SK-N-SH (cell line): Measurements from ENCODE around the gene EFCAB6. TPM values are rescaled to one million over a fixed set of nuclear protein-coding genes. Genes with fewer than 3 reads are reported as not detected.

Source experiments
- CTCF ChIA-PET: fragments of 300-600, 350-600 bp; formaldehyde crosslinking; extraction: SDS; loops from one replicate; lab custom pipeline; 2021; lab: Yijun Ruan, JAX
- POLR2A ChIA-PET: fragments of 350-600 bp; sonication (Branson Sonifier 250); formaldehyde crosslinking; extraction: SDS; loops from one replicate; lab custom pipeline; 2020; ENCODE audit warnings: antibody characterized with exemption, inconsistent platforms; lab: Yijun Ruan, JAX
- DNase-seq: peaks from one replicate; pipeline ENCODE4 v3.0.0; 2012
- H2AFZ ChIP-seq: fragments of 200-600 bp; sonication (generic); 2 replicates; pipeline ENCODE4 v1.8.1; 2016; ENCODE audit warnings: antibody characterized with exemption, mild to moderate bottlenecking, low read depth
- H3F3A ChIP-seq: fragments of 200-600 bp; sonication (generic); replicated peaks from 2 replicates; pipeline ENCODE3; 2016; ENCODE audit warnings: antibody characterized with exemption, mild to moderate bottlenecking; ENCODE audit not compliant: insufficient read depth
- H3K27ac ChIP-seq, 2 experiments: fragments of 200-500 bp in 1 of 2; fragments of 200-600 bp in 1 of 2; sonication (Bioruptor generic) in 1 of 2; sonication (generic), shearing (Covaris generic) in 1 of 2; 2 replicates each; pipeline versions ENCODE4 v1.5.1 to v1.6.1; 2014 to 2016; ENCODE audit warnings: low read depth in 2 of 2, inconsistent platforms in 1 of 2, low read length in 1 of 2, mild to moderate bottlenecking in 1 of 2, mixed read lengths in 1 of 2
- H3K27me3 ChIP-seq: fragments of 200-600 bp; sonication (generic), shearing (Covaris generic); 2 replicates; pipeline ENCODE4 v1.6.1; 2016; ENCODE audit warnings: mixed run types; ENCODE audit not compliant: insufficient read depth
- H3K36me3 ChIP-seq, 2 experiments: fragments of 200-500 bp in 1 of 2; fragments of 200-600 bp in 1 of 2; sonication (Bioruptor generic) in 1 of 2; sonication (generic) in 1 of 2; replicated peaks in 1 of 2; 2 replicates each; pipeline versions ENCODE3 to v1.5.1; 2014 to 2016; ENCODE audit warnings: low read length in 1 of 2, mild to moderate bottlenecking in 1 of 2; ENCODE audit not compliant: insufficient read depth in 2 of 2, control insufficient read depth in 1 of 2
- H3K4me1 ChIP-seq, 2 experiments: fragments of 200-500 bp in 1 of 2; fragments of 200-600 bp in 1 of 2; sonication (Bioruptor generic) in 1 of 2; sonication (generic), shearing (Covaris generic) in 1 of 2; 2 replicates each; pipeline versions ENCODE4 v1.5.1 to v1.6.1; 2014 to 2016; ENCODE audit warnings: low read depth in 1 of 2, low read length in 1 of 2, mixed run types in 1 of 2; ENCODE audit not compliant: insufficient read depth in 2 of 2, control insufficient read depth in 1 of 2
- H3K4me2 ChIP-seq: fragments of 200-600 bp; sonication (generic), shearing (Covaris generic); 2 replicates; pipeline ENCODE4 v1.6.1; 2017; ENCODE audit warnings: mixed run types
- H3K4me3 ChIP-seq, 2 experiments: fragments of 200-500 bp in 1 of 2; fragments of 200-600 bp in 1 of 2; sonication (Bioruptor generic) in 1 of 2; sonication (generic), shearing (Covaris generic) in 1 of 2; 2 replicates each; pipeline versions ENCODE4 v1.5.1 to v1.8.1; 2014 to 2016; ENCODE audit warnings: low read depth in 2 of 2, inconsistent platforms in 1 of 2, low read length in 1 of 2, mild to moderate bottlenecking in 1 of 2, mixed read lengths in 1 of 2, moderate library complexity in 1 of 2
- H3K79me2 ChIP-seq: fragments of 200-600 bp; sonication (generic); 2 replicates; pipeline ENCODE4 v1.8.1; 2017; ENCODE audit warnings: mild to moderate bottlenecking; ENCODE audit not compliant: insufficient read depth
- H3K9ac ChIP-seq: fragments of 200-600 bp; sonication (generic); 2 replicates; pipeline ENCODE4 v1.6.1; 2017; ENCODE audit warnings: mixed run types
- H3K9me2 ChIP-seq: fragments of 200-600 bp; sonication (generic); 2 replicates; pipeline ENCODE4 v1.6.1; 2017; ENCODE audit warnings: mixed run types
- H3K9me3 ChIP-seq: fragments of 200-600 bp; sonication (generic); 2 replicates; pipeline ENCODE4 v1.6.1; 2017; ENCODE audit warnings: mixed run types, mild to moderate bottlenecking, moderate library complexity
- H4K20me1 ChIP-seq: fragments of 200-600 bp; sonication (generic); 2 replicates; pipeline ENCODE4 v1.6.1; 2017; ENCODE audit warnings: mild to moderate bottlenecking, mixed run types; ENCODE audit not compliant: insufficient read depth
- ELF1 ChIP-seq: IDR thresholded peaks from 2 replicates; pipeline ENCODE4 v1.4.0; 2012
- EP300 ChIP-seq, 2 experiments: IDR thresholded peaks; 2 replicates each; pipeline versions ENCODE4 v1.4.0 to v1.6.1; 2012; ENCODE audit warnings: borderline replicate concordance in 1 of 2, low read depth in 1 of 2, low read length in 1 of 2
- FOSL2 ChIP-seq: IDR thresholded peaks from 2 replicates; pipeline ENCODE4 v1.4.0; 2012; ENCODE audit warnings: low read depth, mild to moderate bottlenecking, moderate library complexity, borderline replicate concordance
- FOXJ3 ChIP-seq: sonication (generic); formaldehyde crosslinking; IDR thresholded peaks from 2 replicates; pipeline ENCODE4 v1.5.1; 2020; ENCODE audit warnings: mild to moderate bottlenecking, missing genetic modification reagents
- GABPA ChIP-seq: IDR thresholded peaks from 2 replicates; pipeline ENCODE4 v1.4.0; 2012; ENCODE audit warnings: low read depth, mild to moderate bottlenecking
- JUND ChIP-seq: IDR thresholded peaks from 2 replicates; pipeline ENCODE4 v1.4.0; 2012
- MXI1 ChIP-seq: IDR thresholded peaks from 2 replicates; pipeline ENCODE4 v1.6.1; 2012; ENCODE audit warnings: mild to moderate bottlenecking, low read depth, low read length, improper control_type of control experiment
- POLR2AphosphoS5 ChIP-seq: IDR thresholded peaks from 2 replicates; pipeline ENCODE4 v1.6.1; 2012; ENCODE audit warnings: low read depth, low read length
- RAD21 ChIP-seq: IDR thresholded peaks from 2 replicates; pipeline ENCODE4 v1.6.1; 2012; ENCODE audit warnings: mild to moderate bottlenecking, low read length
- RCOR1 ChIP-seq: fragments of 150-350 bp; IDR thresholded peaks from 2 replicates; pipeline ENCODE4 v1.6.1; 2017; ENCODE audit warnings: antibody characterized with exemption, low read length
- SIN3A ChIP-seq: IDR thresholded peaks from 2 replicates; pipeline ENCODE4 v1.6.1; 2012; ENCODE audit warnings: low read depth, mild to moderate bottlenecking, low read length, moderate library complexity, borderline replicate concordance
- SMC3 ChIP-seq: IDR thresholded peaks from 2 replicates; pipeline ENCODE4 v1.6.1; 2012; ENCODE audit warnings: low read depth, low read length, improper control_type of control experiment
- TAF1 ChIP-seq: IDR thresholded peaks from 2 replicates; pipeline ENCODE4 v1.6.1; 2012; ENCODE audit warnings: low read depth, mild to moderate bottlenecking, low read length, moderate library complexity, borderline replicate concordance
- TCF12 ChIP-seq: IDR thresholded peaks from 2 replicates; pipeline ENCODE4 v1.4.0; 2012
- WGBS: methylation state at CpG from one replicate; pipeline ENCODE4 v1.1.6; 2017; ENCODE audit warnings: low lambda C conversion rate; 5-methylcytosine and 5-hydroxymethylcytosine counted together
- polyA plus RNA-seq, 3 experiments: library from polyadenylated mRNA; depleted of rRNA; stranded (reverse); fragments of >200 nt; gene quantifications; 2 replicates each; pipeline ENCODE4 v1.2.3, GENCODE V29; 2012
- TF ChIP-seq, protein P1 (sequence below): fragments of 200-600 bp; sonication (generic); IDR thresholded peaks from 2 replicates; pipeline ENCODE4 v1.6.1; 2017; ENCODE audit warnings: antibody characterized with exemption, mild to moderate bottlenecking, moderate library complexity
- TF ChIP-seq, protein P2 (sequence below): IDR thresholded peaks from 2 replicates; pipeline ENCODE4 v1.6.1; 2012; ENCODE audit warnings: mild to moderate bottlenecking, low read depth, low read length, moderate library complexity
- TF ChIP-seq, protein P3 (sequence below): IDR thresholded peaks from 2 replicates; pipeline ENCODE4 v1.4.0; 2012; ENCODE audit warnings: low read depth, borderline replicate concordance
- TF ChIP-seq, protein P4 (sequence below): IDR thresholded peaks from 2 replicates; pipeline ENCODE4; 2012
- TF ChIP-seq, protein P5 (sequence below): fragments of 150-350 bp; IDR thresholded peaks from 2 replicates; pipeline ENCODE4 v1.6.1; 2016; ENCODE audit warnings: mild to moderate bottlenecking, low read depth, low read length
- TF ChIP-seq, protein P6 (sequence below): IDR thresholded peaks from 2 replicates; pipeline ENCODE4 v1.4.0; 2012; ENCODE audit warnings: low read depth, borderline replicate concordance

EFCAB6 gene
- polyA plus RNA-seq, 1 of the 3 experiments (the other 2 are of a cell fraction) = 0.46 TPM

DNA sequence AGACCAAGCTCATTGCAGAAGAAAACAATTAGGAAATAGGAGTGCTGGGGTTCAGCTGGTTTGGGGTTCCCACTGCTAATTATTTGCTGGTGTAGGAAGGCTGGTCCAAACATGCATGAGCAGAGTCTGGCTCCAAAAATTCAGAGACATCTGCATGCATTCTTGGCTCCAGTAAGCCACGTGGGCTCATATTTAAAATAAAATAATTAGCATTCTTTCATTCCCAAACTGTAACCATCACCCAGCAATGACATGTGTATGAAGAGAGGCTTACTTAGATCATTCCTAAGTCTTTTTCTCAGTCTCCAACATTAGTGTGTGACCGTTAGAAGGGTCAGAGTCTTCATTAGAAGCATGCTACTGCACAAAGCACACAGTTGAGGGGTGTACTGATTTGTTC, 58.4 kb downstream of the EFCAB6 start (continued):
- TF ChIP-seq, protein P1, sequence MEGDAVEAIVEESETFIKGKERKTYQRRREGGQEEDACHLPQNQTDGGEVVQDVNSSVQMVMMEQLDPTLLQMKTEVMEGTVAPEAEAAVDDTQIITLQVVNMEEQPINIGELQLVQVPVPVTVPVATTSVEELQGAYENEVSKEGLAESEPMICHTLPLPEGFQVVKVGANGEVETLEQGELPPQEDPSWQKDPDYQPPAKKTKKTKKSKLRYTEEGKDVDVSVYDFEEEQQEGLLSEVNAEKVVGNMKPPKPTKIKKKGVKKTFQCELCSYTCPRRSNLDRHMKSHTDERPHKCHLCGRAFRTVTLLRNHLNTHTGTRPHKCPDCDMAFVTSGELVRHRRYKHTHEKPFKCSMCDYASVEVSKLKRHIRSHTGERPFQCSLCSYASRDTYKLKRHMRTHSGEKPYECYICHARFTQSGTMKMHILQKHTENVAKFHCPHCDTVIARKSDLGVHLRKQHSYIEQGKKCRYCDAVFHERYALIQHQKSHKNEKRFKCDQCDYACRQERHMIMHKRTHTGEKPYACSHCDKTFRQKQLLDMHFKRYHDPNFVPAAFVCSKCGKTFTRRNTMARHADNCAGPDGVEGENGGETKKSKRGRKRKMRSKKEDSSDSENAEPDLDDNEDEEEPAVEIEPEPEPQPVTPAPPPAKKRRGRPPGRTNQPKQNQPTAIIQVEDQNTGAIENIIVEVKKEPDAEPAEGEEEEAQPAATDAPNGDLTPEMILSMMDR = no peak
- TF ChIP-seq MXI1 (no peak), FOSL2 (no peak), POLR2AphosphoS5 (no peak), TAF1 (no peak), JUND (no peak), RAD21 (no peak), SMC3 (no peak)
- TF ChIP-seq, protein P2, sequence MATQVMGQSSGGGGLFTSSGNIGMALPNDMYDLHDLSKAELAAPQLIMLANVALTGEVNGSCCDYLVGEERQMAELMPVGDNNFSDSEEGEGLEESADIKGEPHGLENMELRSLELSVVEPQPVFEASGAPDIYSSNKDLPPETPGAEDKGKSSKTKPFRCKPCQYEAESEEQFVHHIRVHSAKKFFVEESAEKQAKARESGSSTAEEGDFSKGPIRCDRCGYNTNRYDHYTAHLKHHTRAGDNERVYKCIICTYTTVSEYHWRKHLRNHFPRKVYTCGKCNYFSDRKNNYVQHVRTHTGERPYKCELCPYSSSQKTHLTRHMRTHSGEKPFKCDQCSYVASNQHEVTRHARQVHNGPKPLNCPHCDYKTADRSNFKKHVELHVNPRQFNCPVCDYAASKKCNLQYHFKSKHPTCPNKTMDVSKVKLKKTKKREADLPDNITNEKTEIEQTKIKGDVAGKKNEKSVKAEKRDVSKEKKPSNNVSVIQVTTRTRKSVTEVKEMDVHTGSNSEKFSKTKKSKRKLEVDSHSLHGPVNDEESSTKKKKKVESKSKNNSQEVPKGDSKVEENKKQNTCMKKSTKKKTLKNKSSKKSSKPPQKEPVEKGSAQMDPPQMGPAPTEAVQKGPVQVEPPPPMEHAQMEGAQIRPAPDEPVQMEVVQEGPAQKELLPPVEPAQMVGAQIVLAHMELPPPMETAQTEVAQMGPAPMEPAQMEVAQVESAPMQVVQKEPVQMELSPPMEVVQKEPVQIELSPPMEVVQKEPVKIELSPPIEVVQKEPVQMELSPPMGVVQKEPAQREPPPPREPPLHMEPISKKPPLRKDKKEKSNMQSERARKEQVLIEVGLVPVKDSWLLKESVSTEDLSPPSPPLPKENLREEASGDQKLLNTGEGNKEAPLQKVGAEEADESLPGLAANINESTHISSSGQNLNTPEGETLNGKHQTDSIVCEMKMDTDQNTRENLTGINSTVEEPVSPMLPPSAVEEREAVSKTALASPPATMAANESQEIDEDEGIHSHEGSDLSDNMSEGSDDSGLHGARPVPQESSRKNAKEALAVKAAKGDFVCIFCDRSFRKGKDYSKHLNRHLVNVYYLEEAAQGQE = no peak
- TF ChIP-seq, protein P3, sequence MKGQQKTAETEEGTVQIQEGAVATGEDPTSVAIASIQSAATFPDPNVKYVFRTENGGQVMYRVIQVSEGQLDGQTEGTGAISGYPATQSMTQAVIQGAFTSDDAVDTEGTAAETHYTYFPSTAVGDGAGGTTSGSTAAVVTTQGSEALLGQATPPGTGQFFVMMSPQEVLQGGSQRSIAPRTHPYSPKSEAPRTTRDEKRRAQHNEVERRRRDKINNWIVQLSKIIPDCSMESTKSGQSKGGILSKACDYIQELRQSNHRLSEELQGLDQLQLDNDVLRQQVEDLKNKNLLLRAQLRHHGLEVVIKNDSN = no peak

DNA sequence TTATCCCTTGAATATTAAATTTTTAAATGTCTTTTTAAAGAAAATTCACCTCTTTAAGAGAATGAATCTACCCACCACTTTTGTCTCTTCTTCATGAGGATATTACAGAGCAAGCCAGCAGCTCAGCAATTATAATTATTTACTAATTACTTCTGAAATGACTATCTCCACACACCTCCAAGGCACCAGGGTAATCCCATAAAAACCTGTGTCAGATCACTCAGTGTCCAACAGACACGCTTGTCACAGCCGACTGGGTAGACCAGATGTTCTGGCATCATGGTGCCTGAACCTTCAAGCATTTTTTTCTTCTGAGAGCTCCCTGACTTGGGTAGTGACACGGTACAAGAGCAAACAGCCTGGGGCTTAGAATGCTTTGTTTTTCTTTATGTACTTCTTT, 61.4 kb downstream of the EFCAB6 start:
- H3K9me2 ChIP-seq = no peaks in the 10 kb centered on the region
- H3K36me3 ChIP-seq = no peaks in the 10 kb centered on the region
- CTCF ChIA-PET = no interaction called here
- no peaks in the 10 kb centered on the region for H3K4me1 ChIP-seq
- no peaks in the 10 kb centered on the region for H3F3A ChIP-seq
- WGBS = 62% methylated on average over 3 of the region's 3 CpGs
- POLR2A ChIA-PET = no interaction called here
- H3K9me3 ChIP-seq = no peaks in the 10 kb centered on the region
- no peak overlapping the region for H3K4me3 ChIP-seq
- no peaks in the 10 kb centered on the region for H3K79me2 ChIP-seq
- no peak overlapping the region for H2AFZ ChIP-seq
- no peaks in the 10 kb centered on the region for H3K27me3 ChIP-seq
- H4K20me1 ChIP-seq = no peaks in the 10 kb centered on the region
- H3K4me2 ChIP-seq = no peak overlapping the region
- H3K9ac ChIP-seq = no peak overlapping the region
- no peak for DNase-seq
- no peak overlapping the region for H3K27ac ChIP-seq
- TF ChIP-seq TAF1 (no peak), RCOR1 (no peak), TCF12 (no peak), EP300 (IDR thresholded peaks at IDR 0.05; ENCODE audit: borderline replicate concordance in 1 of 2, low read depth in 1 of 2, low read length in 1 of 2) (no peak), GABPA (no peak), POLR2AphosphoS5 (no peak), JUND (no peak), SMC3 (no peak), FOXJ3 (CRISPR knock-in tag) (no peak), ELF1 (no peak), FOSL2 (no peak), SIN3A (no peak)
- TF ChIP-seq, protein P4, sequence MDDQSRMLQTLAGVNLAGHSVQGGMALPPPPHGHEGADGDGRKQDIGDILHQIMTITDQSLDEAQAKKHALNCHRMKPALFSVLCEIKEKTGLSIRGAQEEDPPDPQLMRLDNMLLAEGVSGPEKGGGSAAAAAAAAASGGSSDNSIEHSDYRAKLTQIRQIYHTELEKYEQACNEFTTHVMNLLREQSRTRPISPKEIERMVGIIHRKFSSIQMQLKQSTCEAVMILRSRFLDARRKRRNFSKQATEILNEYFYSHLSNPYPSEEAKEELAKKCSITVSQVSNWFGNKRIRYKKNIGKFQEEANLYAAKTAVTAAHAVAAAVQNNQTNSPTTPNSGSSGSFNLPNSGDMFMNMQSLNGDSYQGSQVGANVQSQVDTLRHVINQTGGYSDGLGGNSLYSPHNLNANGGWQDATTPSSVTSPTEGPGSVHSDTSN = no peak
- TF ChIP-seq, protein P5, sequence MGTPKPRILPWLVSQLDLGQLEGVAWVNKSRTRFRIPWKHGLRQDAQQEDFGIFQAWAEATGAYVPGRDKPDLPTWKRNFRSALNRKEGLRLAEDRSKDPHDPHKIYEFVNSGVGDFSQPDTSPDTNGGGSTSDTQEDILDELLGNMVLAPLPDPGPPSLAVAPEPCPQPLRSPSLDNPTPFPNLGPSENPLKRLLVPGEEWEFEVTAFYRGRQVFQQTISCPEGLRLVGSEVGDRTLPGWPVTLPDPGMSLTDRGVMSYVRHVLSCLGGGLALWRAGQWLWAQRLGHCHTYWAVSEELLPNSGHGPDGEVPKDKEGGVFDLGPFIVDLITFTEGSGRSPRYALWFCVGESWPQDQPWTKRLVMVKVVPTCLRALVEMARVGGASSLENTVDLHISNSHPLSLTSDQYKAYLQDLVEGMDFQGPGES = no peak
- TF ChIP-seq, protein P6, sequence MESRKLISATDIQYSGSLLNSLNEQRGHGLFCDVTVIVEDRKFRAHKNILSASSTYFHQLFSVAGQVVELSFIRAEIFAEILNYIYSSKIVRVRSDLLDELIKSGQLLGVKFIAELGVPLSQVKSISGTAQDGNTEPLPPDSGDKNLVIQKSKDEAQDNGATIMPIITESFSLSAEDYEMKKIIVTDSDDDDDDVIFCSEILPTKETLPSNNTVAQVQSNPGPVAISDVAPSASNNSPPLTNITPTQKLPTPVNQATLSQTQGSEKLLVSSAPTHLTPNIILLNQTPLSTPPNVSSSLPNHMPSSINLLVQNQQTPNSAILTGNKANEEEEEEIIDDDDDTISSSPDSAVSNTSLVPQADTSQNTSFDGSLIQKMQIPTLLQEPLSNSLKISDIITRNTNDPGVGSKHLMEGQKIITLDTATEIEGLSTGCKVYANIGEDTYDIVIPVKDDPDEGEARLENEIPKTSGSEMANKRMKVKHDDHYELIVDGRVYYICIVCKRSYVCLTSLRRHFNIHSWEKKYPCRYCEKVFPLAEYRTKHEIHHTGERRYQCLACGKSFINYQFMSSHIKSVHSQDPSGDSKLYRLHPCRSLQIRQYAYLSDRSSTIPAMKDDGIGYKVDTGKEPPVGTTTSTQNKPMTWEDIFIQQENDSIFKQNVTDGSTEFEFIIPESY = no peak
- TF ChIP-seq, protein P3 = no peak
